Adrenal gland (tissue), 5 donors: ENCODE data around the gene CAMK2D.

Source experiments
- POLR2A ChIP-seq, 2 donors: fragments of 450-650 bp; IDR thresholded peaks; one replicate each; pipeline ENCODE4 v1.6.1; 2017; ENCODE audit warnings: antibody characterized with exemption in 2 of 2, mild to moderate bottlenecking in 2 of 2, moderate library complexity in 1 of 2
- TF ChIP-seq, protein P1 (sequence below), 6 experiments: fragments of 450-650 bp in 4 of 6; fragments of 200-600 bp in 2 of 6; sonication (generic) in 1 of 6; IDR thresholded peaks; 1 replicate in 5 of 6; 2 replicates in 1 of 6; pipeline versions ENCODE4 v1.5.1 to v1.8.0; 2016 to 2021; ENCODE audit warnings: antibody characterized with exemption in 6 of 6, mild to moderate bottlenecking in 2 of 6, moderate library complexity in 1 of 6
- donor health status: DM: no; HTN: no; CAD: no.

DNA sequence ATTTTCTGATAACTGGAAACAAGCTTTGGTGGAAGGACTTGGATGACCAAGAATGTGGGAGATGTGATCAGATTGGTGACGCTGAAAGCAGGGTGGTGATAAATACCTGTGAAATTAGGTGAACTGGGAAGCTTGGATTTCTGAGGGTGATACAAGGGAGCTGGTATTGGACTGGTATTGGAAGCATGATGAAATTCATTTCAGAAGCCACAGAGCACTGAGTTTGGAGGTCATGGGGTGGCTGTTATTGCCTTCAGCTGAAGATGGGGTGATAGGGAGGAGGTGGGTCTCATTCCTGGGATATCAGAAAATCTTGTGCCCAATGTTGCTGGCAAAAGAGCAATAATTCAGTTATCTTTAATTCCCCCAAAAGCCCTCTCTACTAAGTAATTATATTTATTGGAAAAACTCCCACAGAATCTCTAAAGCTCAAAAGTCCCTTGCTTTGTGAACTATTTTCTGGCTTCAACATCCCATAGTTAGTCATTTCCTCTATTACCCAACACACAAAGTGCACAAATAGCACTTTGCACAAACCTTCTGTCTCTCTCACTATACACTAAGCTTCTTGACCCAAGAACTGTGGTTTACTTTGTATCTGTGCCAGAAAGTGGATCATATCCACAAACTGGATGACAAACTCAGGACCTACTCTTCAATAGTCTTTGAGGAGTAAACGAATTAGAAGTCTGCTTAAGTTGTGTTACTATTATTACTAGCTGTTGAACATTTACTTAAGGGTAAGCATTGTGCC lies 23.1 kb upstream of the CAMK2D start:
- TF ChIP-seq, protein P1, sequence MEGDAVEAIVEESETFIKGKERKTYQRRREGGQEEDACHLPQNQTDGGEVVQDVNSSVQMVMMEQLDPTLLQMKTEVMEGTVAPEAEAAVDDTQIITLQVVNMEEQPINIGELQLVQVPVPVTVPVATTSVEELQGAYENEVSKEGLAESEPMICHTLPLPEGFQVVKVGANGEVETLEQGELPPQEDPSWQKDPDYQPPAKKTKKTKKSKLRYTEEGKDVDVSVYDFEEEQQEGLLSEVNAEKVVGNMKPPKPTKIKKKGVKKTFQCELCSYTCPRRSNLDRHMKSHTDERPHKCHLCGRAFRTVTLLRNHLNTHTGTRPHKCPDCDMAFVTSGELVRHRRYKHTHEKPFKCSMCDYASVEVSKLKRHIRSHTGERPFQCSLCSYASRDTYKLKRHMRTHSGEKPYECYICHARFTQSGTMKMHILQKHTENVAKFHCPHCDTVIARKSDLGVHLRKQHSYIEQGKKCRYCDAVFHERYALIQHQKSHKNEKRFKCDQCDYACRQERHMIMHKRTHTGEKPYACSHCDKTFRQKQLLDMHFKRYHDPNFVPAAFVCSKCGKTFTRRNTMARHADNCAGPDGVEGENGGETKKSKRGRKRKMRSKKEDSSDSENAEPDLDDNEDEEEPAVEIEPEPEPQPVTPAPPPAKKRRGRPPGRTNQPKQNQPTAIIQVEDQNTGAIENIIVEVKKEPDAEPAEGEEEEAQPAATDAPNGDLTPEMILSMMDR (IDR thresholded peaks at IDR 0.05), result no peak
- TF ChIP-seq POLR2A (IDR thresholded peaks at IDR 0.05), result no peak
